HG02970 (cell line): Measurements from ENCODE around the gene NT5DC1.
"Not testable (repeated sequence)": the region's sequence is repeated elsewhere in the genome, so short reads cannot be mapped to it uniquely, and the experiment has no call there.

Experiments used
- ATAC-seq: cut with Tn5 transposase; IDR thresholded peaks from one replicate; pipeline ENCODE4 v1.9.1; 2021; ENCODE audit warnings: mild to moderate bottlenecking, moderate library complexity, moderate number of reproducible peaks; ENCODE audit not compliant: unreplicated experiment, low FRiP score

The NT5DC1 gene

GRCh38 chr6:116087437-116088027, 13.1 kb upstream of the NT5DC1 start:
- ATAC-seq, result peak; percentile 96

GRCh38 chr6:116088946-116089345, 11.7 kb upstream of the NT5DC1 start:
- ATAC-seq, result no peak

- peak; percentile 50 for ATAC-seq
Observed at GRCh38 chr6:116090251-116090650, 10.4 kb upstream of the NT5DC1 start.

GRCh38 chr6:116094041-116094440, 6.6 kb upstream of the NT5DC1 start:
- no peak for ATAC-seq

DNA sequence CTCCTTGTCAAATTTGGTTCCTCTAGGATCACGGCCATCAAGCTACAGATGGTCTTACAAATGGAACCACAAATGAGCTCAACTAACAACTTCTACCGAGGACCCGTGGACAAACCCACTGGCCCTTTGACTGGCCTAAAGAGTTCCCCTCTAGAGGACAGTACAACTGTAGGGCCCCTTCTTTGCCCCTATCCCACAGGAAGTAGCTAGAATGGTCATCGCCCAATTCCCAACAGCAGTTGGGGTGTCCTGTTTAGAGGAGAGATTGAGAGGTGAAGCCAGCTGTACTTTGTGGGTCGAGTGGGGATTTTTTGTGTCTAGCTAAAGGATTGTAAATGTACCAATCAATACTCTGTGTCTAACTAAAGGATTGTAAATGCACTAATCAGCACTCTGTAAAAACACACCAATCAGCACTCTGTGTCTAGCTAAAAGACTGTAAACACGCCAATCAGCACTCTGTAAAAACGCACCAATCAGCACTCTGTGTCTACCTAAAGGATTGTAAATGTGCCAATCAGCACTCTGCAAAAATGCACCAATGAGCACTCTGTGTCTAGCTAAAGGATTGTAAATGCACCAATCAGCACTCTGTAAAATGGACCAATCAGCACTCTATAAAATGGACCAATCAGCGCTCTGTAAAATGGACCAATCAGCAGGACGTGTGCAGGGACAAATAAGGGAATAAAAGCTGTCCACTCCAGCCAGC, 4.4 kb upstream of the NT5DC1 start:
- not testable (repeated sequence) for ATAC-seq

GRCh38 chr6:116096979-116097816, 3.5 kb upstream of the NT5DC1 start:
- no peak for ATAC-seq

- no peak for ATAC-seq
Observed at GRCh38 chr6:116099036-116099435, 1.6 kb upstream of the NT5DC1 start.

DNA sequence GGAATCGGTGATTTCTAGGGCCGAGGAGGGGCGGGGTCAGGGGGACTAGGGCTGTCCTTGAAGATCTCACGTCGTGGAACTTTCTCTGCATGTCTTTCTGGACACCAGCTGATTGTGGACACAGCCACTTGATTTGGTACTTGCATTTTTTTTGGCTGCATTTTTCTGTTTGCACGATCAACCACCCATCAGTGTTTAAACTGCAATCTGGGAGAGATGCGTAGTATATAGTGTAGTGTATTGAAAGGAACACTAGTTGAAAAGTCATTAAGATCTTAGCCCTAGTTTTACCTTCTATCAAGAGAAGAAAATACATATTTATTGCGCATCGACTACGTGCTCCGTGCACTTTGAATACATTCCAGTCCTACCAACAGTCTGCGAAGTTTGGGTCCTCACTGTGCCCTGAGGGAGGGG, 657 bp downstream of the NT5DC1 start:
- ATAC-seq, result no peak

DNA sequence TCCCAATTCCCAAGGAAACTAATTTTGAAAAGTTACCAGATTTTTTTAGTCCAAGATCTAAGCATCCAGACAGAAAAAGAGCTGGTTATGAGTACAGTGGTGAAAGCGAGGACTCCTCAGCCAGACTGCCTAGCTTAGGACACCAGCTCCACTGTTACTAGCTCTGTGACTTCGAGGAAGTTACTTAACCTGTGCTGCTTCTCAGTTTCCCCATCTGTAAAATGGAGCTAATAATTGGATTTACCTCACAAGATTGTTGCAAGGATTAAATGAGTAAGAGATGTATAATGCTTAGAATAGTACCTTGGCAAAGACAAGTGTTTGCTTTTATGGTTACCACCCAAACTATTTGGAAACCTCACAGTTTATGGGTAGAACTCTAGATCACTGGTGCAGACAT, 1.1 kb downstream of the NT5DC1 start:
- ATAC-seq, result no peak

DNA sequence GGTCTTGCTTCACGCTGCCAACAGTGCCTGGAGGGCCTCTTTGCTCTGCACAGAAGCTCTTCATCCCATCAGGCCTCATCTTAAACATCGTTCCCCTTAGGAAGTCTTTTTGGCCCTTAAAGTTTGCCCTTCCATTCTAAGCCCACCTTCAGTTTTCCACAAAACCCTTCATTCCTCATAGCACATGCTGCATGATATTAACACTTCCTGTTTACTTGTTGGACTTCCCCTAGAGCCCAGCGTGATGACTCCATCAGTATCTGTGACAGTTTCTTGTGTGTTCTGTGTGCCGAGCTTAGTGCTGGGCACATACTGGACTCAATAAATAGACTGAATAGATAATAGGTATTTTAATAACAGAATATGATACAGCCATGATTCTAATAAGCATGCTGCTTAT, 2.2 kb downstream of the NT5DC1 start:
- no peak for ATAC-seq

GRCh38 chr6:116104636-116105035, 4.0 kb downstream of the NT5DC1 start:
- ATAC-seq, result no peak

DNA sequence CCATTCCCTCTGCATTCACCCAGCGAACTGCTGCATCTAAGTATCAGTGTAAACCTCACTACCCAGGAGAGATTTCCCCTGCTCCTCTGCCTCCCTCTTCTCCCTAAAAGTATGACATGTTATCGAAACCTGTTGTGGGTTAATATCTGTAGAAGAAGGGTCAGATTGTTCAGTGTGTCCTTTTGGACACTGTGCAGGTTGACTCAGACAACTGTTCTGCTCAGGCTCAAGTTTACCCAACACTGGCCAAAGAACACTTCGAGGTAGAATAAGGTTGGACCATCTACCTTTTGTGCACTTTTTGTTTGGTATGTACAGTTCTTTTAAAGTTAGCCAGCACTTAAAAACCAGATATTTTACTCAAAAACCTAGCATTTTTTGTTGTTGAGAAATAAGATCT, 4.6 kb downstream of the NT5DC1 start:
- no peak for ATAC-seq

DNA sequence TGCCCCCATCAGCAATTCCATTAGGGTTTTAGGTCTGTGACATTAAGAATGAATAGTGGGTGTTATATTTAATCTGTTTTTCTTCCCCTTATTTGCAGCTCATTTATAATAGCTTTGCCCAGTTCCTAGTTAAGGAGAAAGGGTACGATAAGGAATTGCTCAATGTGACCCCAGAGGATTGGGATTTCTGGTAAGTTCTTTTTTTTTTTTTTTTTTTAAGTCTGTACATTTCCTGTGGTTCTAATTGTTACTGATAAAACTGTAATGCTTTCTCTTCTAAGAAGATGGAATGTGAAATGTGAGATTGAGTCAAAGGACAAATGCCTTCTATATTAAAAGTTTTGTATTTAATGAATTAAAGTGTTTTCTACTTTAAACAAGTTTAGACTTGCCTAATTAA, 5.5 kb downstream of the NT5DC1 start:
- ATAC-seq, result no peak

DNA sequence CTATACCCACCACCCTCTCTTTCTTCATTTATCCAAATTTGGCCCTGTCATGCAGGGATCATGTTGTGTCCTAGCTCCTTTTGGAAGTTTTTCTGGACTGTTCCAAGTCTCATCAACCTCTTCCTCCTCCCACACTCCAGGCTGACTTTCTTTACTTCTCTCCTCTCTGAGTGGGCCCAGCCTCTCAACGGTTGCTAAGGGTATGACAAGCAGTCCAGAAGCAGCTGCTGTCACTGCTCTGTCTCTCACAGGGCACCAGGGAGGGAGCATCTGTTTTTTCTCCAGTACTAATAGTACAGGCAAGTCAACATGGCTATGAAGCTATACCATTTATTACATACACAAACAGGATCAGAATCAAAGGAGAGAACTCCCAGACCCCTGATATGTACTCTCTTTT, 8.2 kb downstream of the NT5DC1 start:
- ATAC-seq, result no peak

DNA sequence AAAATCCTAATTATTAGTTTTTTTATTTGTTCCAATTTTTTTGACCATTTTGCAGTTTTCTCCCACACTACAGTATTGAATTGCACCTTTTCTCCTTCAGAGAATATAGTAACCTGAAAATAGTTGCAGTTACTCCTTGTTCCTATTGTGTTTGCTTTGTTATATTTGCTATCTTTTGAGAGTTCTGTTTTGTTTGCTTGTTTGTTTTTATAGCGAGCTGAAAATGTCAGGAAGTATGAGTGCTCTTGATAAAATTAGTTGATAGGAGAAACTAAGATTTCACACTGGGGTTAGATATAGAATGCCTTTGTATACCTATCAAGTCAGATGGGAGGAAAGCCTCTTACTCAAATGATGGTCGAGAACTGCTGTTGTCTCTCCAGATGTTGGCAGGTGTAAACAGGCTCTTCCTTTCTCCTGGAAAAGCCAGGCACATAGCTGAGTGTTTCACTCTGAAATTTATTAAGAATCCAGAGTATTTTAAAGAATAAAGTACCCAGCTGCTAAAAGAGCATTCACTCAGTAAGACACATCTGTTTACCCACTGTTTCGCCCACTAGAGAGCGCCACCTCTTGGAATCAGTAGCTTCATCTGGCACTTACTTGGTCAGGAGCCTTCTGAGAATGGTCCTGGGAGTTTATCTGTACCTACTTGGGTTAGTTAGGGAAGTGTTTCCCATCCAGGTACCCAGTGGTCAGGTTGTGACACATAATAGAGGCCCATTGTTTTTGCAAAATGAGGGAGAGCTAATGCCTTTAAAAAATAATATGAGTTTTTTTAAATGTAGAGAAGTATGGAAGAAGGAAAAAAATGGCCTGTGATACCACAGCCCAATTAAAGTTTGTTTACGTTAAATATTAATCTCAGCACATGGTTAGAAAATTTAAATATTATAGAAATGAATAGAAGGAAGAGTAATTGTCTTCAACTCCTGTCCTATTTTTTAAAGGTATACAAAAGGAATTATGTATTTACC, 11.2 kb downstream of the NT5DC1 start:
- ATAC-seq, result peak; percentile 56

- no peak for ATAC-seq
Observed at GRCh38 chr6:116113386-116113785, 12.7 kb downstream of the NT5DC1 start.

- no peak for ATAC-seq
Observed at GRCh38 chr6:116115781-116116180, 15.1 kb downstream of the NT5DC1 start.

DNA sequence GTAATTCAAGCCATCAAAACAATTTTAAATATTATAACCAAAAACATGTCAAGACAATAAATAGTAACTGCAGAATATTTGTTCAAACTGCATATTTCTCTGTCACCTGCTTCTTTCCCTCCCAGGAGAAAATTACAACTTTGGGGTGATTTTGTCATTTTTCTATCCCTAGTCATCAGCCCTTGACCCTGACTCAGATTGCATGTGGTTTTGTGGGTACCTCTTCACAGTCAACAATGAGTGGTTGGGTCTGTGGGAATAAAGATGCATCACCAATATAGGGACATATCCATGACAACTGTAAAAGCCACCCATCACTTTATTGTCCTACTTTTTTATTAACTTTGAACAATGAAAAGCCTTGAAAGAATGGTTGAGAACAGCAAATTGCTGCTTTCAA, 18.0 kb downstream of the NT5DC1 start:
- no peak for ATAC-seq

- no peak for ATAC-seq
Observed at GRCh38 chr6:116120430-116120829, 19.8 kb downstream of the NT5DC1 start.

GRCh38 chr6:116126032-116126431, 25.4 kb downstream of the NT5DC1 start, which contains the start of gene COL10A1:
Gene COL10A1 (minus strand): TSS chr6:116126132. CDS start chr6:116125492, 640 bp downstream.
- no peak for ATAC-seq
